GM21619 (cell line): Measurements from ENCODE around the gene SLC39A10.
A peak's percentile ranks its signal among the peaks of the same experiment; 100 is the strongest.
"Not testable (repeated sequence)": the region's sequence is repeated elsewhere in the genome, so short reads cannot be mapped to it uniquely, and the experiment has no call there.

Source experiments
- ATAC-seq: cut with Tn5 transposase; IDR thresholded peaks from one replicate; pipeline ENCODE4 v1.9.1; 2021; ENCODE audit not compliant: unreplicated experiment

SLC39A10 gene

GRCh38 chr2:195656859-195657633 lies at the start of gene SLC39A10:
Gene SLC39A10, plus strand, starts transcription at chr2:195657226. Its CDS starts 22,817 bp downstream, at chr2:195680043.
- ATAC-seq = peak; percentile 70

DNA sequence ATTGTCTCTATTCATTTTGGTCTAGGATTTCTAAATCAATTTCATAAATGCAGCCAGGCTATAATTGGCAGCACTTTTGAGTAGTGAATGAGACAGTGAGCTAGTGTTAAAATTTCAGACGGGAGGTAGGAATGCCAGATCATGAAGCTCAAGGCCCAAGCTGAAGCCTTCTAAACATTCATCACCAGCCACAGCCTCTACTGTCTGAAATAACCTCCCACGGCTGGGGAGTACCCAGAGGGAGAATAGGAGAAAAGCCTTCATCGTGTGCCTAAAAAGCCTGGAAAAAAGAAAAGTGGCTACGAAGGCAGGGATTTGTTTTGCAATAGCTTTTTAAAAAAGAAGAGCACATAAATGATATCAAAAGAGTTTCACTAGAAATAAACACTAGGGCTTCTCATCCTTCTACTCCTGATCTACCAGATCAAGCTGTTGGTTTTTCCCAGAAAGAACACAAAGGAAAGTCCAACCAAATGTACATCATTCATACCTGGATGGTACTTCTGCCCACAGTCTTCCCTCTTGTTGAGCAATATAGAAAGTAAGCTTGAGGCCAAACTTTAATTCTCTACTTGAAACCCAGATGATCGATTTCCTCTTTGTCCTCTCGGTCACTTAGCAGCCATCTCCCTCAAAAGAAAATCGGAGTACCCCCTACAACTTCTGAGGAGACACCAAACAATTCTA lies 48.1 kb upstream of the SLC39A10 start:
- ATAC-seq = no peak

DNA sequence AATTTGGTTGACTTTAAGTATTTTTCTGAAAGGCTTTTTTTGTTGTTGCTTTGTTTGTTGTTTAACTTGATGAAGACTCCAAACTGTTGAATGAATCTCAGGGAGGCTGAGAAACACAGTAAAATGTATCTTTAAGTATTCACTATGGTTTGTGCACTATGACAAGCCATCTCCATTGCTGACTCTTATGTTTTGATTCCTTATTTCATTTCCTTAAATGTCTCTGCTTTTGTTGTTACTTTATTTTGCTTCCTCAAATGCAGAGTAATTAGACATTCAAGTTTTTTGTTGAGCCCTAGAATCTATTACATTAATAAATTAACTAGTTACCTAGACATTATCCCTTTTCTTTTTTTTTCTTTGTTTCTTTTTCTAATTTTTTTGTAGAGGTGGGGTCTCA lies 46.3 kb upstream of the SLC39A10 start:
- ATAC-seq = no peak

- no peak for ATAC-seq
Observed at GRCh38 chr2:195612611-195613495, 44.2 kb upstream of the SLC39A10 start.

DNA sequence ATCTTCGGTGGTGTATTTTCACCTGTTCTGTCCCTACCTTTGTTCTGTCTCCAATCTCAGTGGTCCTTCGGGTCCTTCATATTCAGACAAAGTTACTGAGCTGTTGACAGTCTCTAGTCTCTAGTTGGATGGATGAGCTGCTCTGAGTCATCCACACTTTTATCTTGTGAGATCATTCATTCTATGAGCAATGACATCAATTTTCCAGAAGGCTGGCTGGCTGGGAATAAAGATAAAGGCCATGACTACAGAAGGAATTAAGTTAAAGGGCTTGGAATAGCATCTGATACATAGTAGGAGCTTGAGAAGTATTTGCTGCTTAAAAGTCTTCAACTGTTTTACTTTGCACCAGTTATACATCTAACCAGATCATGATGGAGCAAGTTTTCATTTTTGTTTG lies 43.1 kb upstream of the SLC39A10 start:
- ATAC-seq = no peak

- no peak for ATAC-seq
Observed at GRCh38 chr2:195619590-195619989, 37.4 kb upstream of the SLC39A10 start.

DNA sequence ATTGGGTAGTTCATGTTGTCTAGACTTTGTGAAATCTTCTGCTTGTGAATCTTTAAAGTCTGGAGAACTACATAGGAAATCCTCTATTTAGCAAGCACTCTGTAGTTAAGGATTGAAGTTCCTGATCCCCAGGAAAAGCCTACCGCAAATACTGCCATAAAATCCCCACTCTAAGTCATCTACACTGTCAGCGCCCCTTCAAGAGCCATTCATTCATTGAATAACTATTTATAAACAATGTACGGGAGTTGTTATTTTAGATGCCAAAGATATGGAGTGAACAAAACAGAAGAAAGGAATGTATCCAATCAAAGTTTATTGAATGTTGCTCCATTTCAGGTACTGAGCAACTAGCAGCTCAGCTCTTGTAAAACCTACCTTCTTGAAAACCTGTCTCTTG lies 36.5 kb upstream of the SLC39A10 start:
- ATAC-seq = no peak

DNA sequence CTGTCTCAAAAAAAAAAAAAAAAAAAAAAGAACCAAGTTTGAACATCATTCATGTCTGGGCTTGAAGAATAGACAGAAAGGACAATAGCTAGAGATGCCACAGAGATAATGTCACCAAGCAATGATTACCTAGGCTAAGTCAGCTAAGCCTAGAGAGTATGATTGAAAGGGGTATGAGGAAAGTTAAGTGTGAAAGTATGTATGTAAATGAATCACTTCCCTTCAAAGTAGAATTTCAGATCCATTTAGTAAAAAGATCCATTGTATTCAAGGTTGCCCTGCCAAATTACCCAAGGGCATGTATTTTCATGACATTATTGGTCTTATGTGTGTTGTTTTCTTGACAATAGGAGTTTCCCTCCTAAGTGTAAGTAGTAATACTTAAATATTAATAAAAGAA lies 34.1 kb upstream of the SLC39A10 start:
- ATAC-seq = peak; percentile 82

- no peak for ATAC-seq
Observed at GRCh38 chr2:195626507-195626906, 30.5 kb upstream of the SLC39A10 start.

DNA sequence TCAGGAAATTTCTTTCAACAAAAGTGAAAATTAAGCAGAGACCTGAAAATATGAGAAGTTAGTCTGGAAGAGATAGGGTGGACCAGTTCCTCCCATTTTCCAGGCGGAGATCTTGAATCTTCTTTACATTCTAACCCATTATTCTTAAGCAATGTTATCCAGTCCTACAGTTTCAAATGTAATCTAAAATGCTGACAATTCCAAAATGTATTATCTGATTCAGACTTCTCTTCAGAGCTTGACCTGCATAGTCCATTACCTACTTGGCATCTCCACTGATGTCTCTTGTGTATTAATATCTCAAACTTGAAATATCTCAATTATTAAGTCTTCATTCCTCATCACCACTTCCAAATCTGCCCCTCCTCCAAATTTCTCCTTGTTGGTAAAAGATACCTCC lies 28.4 kb upstream of the SLC39A10 start:
- ATAC-seq = no peak

- ATAC-seq = no peak
Observed at GRCh38 chr2:195632856-195633572, 24.0 kb upstream of the SLC39A10 start.

DNA sequence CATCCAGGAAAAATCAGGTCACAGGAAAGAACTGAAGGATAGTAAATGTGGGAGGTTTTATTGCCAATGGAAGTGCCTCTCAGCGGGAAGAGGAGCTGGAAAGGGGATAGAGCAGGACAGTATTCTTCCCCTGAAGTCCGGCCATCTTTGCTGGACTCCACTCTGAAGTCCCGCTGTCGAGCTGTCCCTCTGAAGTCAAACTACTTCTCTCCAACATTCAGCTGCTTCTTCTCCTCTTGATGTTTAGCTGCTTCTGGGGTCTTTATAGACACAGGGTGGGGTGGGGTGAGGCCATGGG lies 23.5 kb upstream of the SLC39A10 start:
- no peak for ATAC-seq

DNA sequence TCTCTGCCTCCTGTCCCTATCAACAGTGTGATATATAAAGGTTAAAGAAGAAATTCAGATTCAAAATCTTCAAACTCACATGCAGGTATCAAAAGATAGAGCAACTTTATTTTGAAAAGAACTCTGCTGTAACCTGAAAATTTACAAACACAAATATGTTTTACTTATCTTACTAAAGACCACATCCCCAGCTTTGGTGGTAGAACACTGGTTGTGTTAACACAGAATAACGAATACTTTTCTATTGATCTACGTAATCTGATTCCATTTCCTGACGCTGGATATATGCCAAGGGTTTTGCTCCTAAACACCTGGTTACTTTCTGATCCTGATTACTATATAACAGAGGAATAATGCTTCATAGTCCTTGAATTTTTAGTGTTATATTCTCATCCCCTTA lies 23.1 kb upstream of the SLC39A10 start:
- ATAC-seq = no peak

- ATAC-seq = no peak
Observed at GRCh38 chr2:195636890-195637289, 20.1 kb upstream of the SLC39A10 start.

DNA sequence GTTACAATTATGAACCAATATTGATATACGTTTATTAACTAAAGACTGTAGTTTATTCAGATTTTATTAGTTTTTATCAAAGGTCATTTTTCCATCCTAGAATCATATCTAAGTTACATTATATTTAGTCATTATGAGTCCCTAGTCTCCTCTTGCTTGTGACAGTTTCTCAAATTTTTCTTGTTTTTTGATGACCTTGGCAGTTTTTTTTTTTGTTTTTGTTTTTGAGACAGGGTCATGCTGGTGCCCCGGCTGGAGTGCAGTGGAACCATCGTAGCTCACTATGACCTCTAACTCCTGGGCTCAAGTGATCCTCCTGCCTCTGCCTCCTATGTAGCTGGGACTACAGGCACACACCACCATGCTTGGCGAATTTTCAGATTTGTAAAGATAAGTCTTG lies 18.3 kb upstream of the SLC39A10 start:
- ATAC-seq = no peak

DNA sequence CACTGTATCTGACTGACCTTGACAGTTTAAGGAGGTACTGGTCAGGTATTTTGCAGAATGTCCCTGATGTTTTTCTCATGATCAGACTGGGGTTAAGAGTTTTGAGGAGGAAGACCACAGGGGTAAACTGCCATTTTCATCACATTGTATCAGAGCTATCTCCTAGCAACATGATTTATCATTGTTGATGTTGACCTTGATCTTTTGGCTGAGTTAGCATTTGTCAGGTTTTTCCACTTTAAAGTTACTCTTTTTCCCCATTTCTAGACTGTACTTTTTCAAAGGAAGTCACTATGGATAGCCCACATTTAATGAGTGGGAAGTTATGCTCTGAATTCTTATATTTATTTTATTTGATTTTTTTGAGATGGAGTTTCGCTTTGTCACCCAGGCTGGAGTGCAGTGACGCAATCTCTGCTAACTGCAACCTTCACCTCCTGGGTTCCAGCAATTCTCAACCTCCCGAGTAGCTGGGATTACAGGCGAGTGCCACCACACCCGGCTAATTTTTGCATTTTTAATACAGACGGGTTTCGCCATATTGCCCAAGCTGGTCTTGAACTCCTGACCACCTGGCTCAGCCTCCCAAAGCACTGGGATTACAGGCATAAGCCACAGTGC lies 17.7 kb upstream of the SLC39A10 start:
- ATAC-seq = no peak

GRCh38 chr2:195639959-195640358 lies 17.1 kb upstream of the SLC39A10 start:
- ATAC-seq = no peak

DNA sequence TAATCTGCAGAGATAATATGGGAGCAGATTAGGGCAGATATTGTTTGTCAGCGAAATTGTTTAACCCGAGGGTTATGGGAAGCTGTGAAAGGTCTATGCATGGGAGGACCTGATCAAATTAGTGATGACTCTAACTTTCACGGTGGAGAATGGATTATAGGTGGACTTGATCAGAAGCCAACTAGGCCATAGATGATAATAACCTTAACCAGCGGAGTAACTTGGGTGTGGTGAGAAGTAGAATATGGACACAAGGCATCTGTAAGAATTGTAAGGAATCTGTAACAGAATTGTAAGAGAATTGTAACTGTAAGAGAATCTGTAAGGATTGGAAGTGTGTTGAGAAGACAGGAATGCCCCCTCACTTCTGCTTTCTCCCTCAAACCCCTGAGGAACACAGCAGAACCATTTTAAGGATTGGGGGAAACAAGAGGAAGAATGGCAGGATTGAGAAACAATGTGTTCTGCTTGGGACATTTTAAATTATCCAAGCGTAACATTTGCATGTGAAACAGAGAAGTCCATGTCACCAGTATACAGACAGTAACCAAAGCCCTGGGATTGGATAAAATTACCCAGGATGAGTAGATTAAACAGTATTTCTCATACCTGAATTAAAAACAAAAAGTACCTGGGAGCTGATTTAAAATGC lies 14.9 kb upstream of the SLC39A10 start:
- ATAC-seq = no peak

DNA sequence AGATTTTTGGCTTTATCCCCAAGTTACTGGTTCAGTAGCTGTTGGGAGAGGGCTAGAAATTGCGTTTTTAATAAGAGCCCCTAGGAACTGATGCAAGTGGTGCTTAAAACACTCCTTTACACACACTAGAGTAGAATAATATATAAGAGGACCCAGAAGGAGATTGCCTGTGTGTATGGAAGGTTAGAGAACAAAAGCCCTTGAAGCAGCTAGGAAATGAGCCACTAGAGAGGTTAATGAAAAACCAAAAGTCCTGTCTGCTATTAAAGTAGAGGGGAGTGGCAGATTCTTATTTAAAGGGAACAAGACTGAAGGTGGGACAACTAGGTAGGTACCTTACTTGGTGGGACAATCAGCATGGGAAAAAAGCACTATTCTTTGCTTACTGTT lies 14.4 kb upstream of the SLC39A10 start:
- ATAC-seq = no peak

DNA sequence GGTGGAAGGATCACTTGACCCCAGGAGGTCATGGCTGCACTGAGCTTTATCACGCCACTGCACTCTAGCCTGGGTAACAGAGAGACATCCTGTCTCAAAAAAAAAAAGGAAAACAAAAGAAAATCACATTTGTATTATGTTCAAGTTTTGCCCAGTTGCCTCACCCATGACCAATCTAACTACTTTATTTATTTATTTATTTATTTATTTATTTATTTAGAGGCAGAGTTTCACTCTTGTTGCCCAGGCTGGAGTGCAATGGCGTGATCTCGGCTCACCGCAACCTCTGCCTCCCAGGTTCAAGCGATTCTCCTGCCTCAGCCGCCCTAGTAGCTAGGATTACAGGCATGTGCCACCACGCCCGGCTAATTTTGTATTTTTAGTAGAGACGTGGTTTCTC lies 12.3 kb upstream of the SLC39A10 start:
- ATAC-seq = not testable (repeated sequence)
